ENCODE results near the gene TACSTD2.

TACSTD2 gene

GRCh38 chr1:58577654-58578030 is 590 bp upstream of the TACSTD2 start:
- H3K4me3 ChIP-seq, result no peak overlapping the region
- H3K4me1 ChIP-seq, result no peaks in the 10 kb centered on the region
- TF ChIP-seq Cebpa-rat (IDR thresholded peaks at IDR 0.05), result no peak
- H4K20me1 ChIP-seq, result no peaks in the 10 kb centered on the region
- no peak overlapping the region for H3K9ac ChIP-seq
- no peaks in the 10 kb centered on the region for H3K27me3 ChIP-seq
- H3K27ac ChIP-seq, result no peak overlapping the region
- H3K4me2 ChIP-seq, result no peak overlapping the region
- peaks cover 14% of the 10 kb centered on the region for H3K9me3 ChIP-seq
- H3K36me3 ChIP-seq, result no peaks in the 10 kb centered on the region

GRCh38 chr1:58576325-58576726 is 726 bp downstream of the TACSTD2 start:
- H3K9me3 ChIP-seq, result peaks cover 14% of the 10 kb centered on the region
- no peaks in the 10 kb centered on the region for H3K36me3 ChIP-seq
- no peaks in the 10 kb centered on the region for H3K27me3 ChIP-seq
- no peaks in the 10 kb centered on the region for H4K20me1 ChIP-seq
- H3K9ac ChIP-seq, result no peak overlapping the region
- H3K27ac ChIP-seq, result no peak overlapping the region
- H3K4me3 ChIP-seq, result no peak overlapping the region
- no peak overlapping the region for H3K4me2 ChIP-seq
- no peak for TF ChIP-seq Cebpa-rat (IDR thresholded peaks at IDR 0.05)
- H3K4me1 ChIP-seq, result no peaks in the 10 kb centered on the region

GRCh38 chr1:58575551-58576324 is 1.3 kb downstream of the TACSTD2 start:
- no peak for TF ChIP-seq Cebpa-rat (IDR thresholded peaks at IDR 0.05)
- H3K4me2 ChIP-seq, result no peak overlapping the region
- H3K4me3 ChIP-seq, result no peak overlapping the region
- H4K20me1 ChIP-seq, result no peaks in the 10 kb centered on the region
- H3K9me3 ChIP-seq, result peaks cover 14% of the 10 kb centered on the region
- H3K9ac ChIP-seq, result no peak overlapping the region
- H3K27ac ChIP-seq, result no peak overlapping the region
- H3K4me1 ChIP-seq, result no peaks in the 10 kb centered on the region
- H3K27me3 ChIP-seq, result no peaks in the 10 kb centered on the region
- no peaks in the 10 kb centered on the region for H3K36me3 ChIP-seq

GRCh38 chr1:58574816-58575215 is 2.2 kb downstream of the TACSTD2 start:
- H3K9ac ChIP-seq, result no peak overlapping the region
- no peaks in the 10 kb centered on the region for H3K36me3 ChIP-seq
- H3K27ac ChIP-seq, result no peak overlapping the region
- TF ChIP-seq Cebpa-rat (IDR thresholded peaks at IDR 0.05), result no peak
- H3K27me3 ChIP-seq, result no peaks in the 10 kb centered on the region
- no peak overlapping the region for H3K4me3 ChIP-seq
- H4K20me1 ChIP-seq, result no peaks in the 10 kb centered on the region
- H3K9me3 ChIP-seq, result peaks cover 14% of the 10 kb centered on the region
- no peaks in the 10 kb centered on the region for H3K4me1 ChIP-seq
- H3K4me2 ChIP-seq, result no peak overlapping the region

GRCh38 chr1:58573705-58574591 is 3.1 kb downstream of the TACSTD2 start:
- no peaks in the 10 kb centered on the region for H4K20me1 ChIP-seq
- no peak overlapping the region for H3K27ac ChIP-seq
- no peaks in the 10 kb centered on the region for H3K36me3 ChIP-seq
- no peaks in the 10 kb centered on the region for H3K27me3 ChIP-seq
- H3K4me3 ChIP-seq, result no peak overlapping the region
- no peaks in the 10 kb centered on the region for H3K4me1 ChIP-seq
- no peak overlapping the region for H3K4me2 ChIP-seq
- TF ChIP-seq Cebpa-rat (IDR thresholded peaks at IDR 0.05), result no peak
- no peak overlapping the region for H3K9ac ChIP-seq
- peaks cover 14% of the 10 kb centered on the region for H3K9me3 ChIP-seq

GRCh38 chr1:58573138-58573537 is 3.9 kb downstream of the TACSTD2 start:
- H3K4me1 ChIP-seq, result no peaks in the 10 kb centered on the region
- H4K20me1 ChIP-seq, result no peaks in the 10 kb centered on the region
- H3K27ac ChIP-seq, result no peak overlapping the region
- no peak for TF ChIP-seq Cebpa-rat (IDR thresholded peaks at IDR 0.05)
- H3K9ac ChIP-seq, result no peak overlapping the region
- no peak overlapping the region for H3K4me2 ChIP-seq
- no peak overlapping the region for H3K4me3 ChIP-seq
- H3K36me3 ChIP-seq, result no peaks in the 10 kb centered on the region
- H3K27me3 ChIP-seq, result no peaks in the 10 kb centered on the region
- peaks cover 14% of the 10 kb centered on the region for H3K9me3 ChIP-seq

GRCh38 chr1:58572690-58573089 is 4.4 kb downstream of the TACSTD2 start:
- Histone ChIP-seq H3K27me3 (no peaks in the 10 kb centered on the region), H3K4me3 (no peak overlapping the region), H3K4me2 (no peak overlapping the region), H3K9me3 (peaks cover 14% of the 10 kb centered on the region), H3K27ac (no peak overlapping the region), H4K20me1 (no peaks in the 10 kb centered on the region), H3K9ac (no peak overlapping the region), H3K36me3 (no peaks in the 10 kb centered on the region), H3K4me1 (no peaks in the 10 kb centered on the region)
- TF ChIP-seq Cebpa-rat (IDR thresholded peaks at IDR 0.05), result no peak

- no peaks in the 10 kb centered on the region for H3K4me1 ChIP-seq
- H3K36me3 ChIP-seq, result no peaks in the 10 kb centered on the region
- H3K27me3 ChIP-seq, result no peaks in the 10 kb centered on the region
- H4K20me1 ChIP-seq, result no peaks in the 10 kb centered on the region
- no peak overlapping the region for H3K4me3 ChIP-seq
- no peak overlapping the region for H3K4me2 ChIP-seq
- H3K9me3 ChIP-seq, result peaks cover 8% of the 10 kb centered on the region
- TF ChIP-seq Cebpa-rat (IDR thresholded peaks at IDR 0.05), result no peak
- no peak overlapping the region for H3K27ac ChIP-seq
- H3K9ac ChIP-seq, result no peak overlapping the region
These were observed 5.4 kb downstream of the TACSTD2 start for GRCh38 chr1:58571616-58572015.

- Histone ChIP-seq H3K4me1 (no peaks in the 10 kb centered on the region), H3K36me3 (no peaks in the 10 kb centered on the region), H3K27me3 (no peaks in the 10 kb centered on the region), H3K4me3 (no peak overlapping the region), H3K9me3 (no peaks in the 10 kb centered on the region), H4K20me1 (no peaks in the 10 kb centered on the region), H3K9ac (no peak overlapping the region), H3K27ac (no peak overlapping the region), H3K4me2 (no peak overlapping the region)
- no peak for TF ChIP-seq Cebpa-rat (IDR thresholded peaks at IDR 0.05)
These were observed 6.2 kb downstream of the TACSTD2 start for GRCh38 chr1:58570817-58571216.

GRCh38 chr1:58570094-58570493 is 7.0 kb downstream of the TACSTD2 start:
- H3K9ac ChIP-seq, result no peak overlapping the region
- H3K4me1 ChIP-seq, result no peaks in the 10 kb centered on the region
- no peaks in the 10 kb centered on the region for H4K20me1 ChIP-seq
- H3K4me2 ChIP-seq, result no peak overlapping the region
- H3K9me3 ChIP-seq, result no peaks in the 10 kb centered on the region
- TF ChIP-seq Cebpa-rat (IDR thresholded peaks at IDR 0.05), result no peak
- H3K27ac ChIP-seq, result no peak overlapping the region
- H3K4me3 ChIP-seq, result no peak overlapping the region
- no peaks in the 10 kb centered on the region for H3K27me3 ChIP-seq
- H3K36me3 ChIP-seq, result no peaks in the 10 kb centered on the region

All from BLaER1 (cell line).